ENCODE results near the gene BTBD1. TPM values are rescaled to one million over a fixed set of nuclear protein-coding genes. Genes with fewer than 3 reads are reported as not detected.
A peak's percentile ranks its signal among the peaks of the same experiment; 100 is the strongest.
"Not testable (repeated sequence)": the region's sequence is repeated elsewhere in the genome, so short reads cannot be mapped to it uniquely, and the experiment has no call there.

The BTBD1 gene
- total RNA-seq, 1 donor = 48.2 TPM

DNA sequence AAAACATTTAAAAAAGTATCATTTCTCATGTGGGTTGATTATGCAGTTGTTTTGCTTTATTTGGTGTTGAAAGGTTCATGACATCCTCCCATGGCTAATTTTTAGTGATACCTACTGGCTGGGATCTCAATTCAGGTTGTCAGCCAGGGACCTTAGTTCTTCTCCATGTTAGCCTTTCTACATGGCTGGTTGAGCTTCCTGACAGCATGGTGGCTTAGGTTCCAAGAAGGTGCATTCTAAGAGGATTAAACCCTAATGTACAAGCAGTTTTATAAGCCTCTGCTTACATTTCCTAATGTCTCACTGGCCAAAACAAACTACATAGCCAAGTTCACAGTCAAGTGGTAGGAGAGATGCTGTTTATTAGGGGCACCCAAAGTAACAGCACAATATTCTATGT, 31.0 kb upstream of the BTBD1 start:
- DNase-seq (ENCODE audit: low read depth in 2 of 3, low spot score in 2 of 3) = no peak

- DNase-seq (ENCODE audit: low read depth in 2 of 3, low spot score in 2 of 3) = no peak
Measured at GRCh38 chr15:83094583-83094982, 27.5 kb upstream of the BTBD1 start.

DNA sequence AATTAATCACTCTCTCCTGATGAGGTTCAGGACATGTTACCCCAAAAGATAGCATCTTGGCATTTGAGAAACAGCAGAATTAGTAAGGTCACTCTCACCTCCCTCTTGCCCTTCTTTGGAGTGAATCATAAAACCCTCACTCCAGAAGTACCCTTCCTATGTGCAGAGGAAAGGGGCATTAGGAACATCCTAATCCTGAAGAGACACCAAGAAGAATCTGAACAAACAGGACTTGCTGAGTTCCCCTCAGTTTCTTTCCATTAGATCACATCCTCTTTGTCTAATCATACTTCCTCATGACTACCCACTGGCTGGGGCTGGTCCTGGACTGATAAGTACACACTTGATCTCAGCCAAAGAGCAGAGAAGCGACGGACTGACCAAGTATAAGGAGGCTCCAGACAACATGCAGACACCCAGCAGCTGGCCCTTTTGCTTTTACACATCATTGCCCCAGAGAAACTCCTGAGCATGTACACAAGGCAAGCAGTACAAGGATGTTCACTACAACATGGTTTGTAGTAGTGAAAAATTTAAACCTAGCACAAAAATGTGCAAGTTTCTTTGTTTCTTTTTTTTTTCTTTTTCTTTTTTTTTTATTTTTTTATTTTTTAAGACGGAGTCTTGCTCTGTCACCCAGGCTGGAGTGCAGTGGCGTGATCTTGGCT, 25.4 kb upstream of the BTBD1 start:
- peak in 2 of 3 donors; percentile 88 to 96 for DNase-seq (ENCODE audit: low read depth in 2 of 3, low spot score in 2 of 3)

- DNase-seq (ENCODE audit: low read depth in 2 of 3, low spot score in 2 of 3) = not testable (repeated sequence)
Measured at GRCh38 chr15:83091965-83092308, 24.9 kb upstream of the BTBD1 start.

GRCh38 chr15:83090465-83090864, 23.4 kb upstream of the BTBD1 start:
- DNase-seq (ENCODE audit: low read depth in 2 of 3, low spot score in 2 of 3) = no peak

DNA sequence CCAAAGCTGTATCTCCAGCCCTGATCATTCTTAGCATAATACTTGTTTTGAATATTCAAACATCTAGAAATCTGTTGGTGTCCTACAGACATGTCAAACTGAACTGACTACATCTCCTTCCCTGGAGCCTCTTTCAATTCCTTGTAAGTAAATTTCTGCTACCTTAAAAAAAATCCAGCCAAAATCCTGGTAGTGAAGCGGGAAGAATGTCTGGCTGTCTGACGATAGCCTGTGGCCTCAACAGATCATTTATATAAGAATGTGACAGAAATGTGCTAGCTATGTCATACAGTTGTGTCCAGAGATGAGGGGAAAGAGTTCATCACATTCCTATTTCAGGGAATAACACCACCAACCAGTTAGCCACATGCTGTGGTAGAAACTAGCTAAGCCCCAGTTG, 21.8 kb upstream of the BTBD1 start:
- no peak for DNase-seq (ENCODE audit: low read depth in 2 of 3, low spot score in 2 of 3)

DNA sequence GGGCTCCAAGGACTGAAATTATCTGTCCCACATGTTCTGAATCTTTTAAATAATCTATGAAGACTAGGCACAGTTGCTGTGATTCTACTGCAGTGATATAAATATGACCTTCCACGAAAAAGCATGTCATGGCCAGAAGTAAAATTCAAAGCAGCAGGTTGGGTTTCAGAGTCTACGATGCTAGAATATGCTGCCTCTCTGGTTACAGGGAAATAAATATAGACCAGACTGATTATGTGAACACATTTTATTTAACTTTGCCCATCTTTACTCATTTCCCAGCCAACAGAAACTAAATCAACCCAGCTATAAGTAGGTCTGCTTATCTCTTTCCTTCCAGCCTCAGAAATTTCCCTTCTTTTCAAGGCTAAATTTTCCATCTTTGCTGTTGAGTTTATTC, 20.5 kb upstream of the BTBD1 start:
- DNase-seq (ENCODE audit: low read depth in 2 of 3, low spot score in 2 of 3) = no peak

- peak in 1 of 3 donors; percentile 49 for DNase-seq (ENCODE audit: low read depth in 2 of 3, low spot score in 2 of 3)
Measured at GRCh38 chr15:83085864-83086552, 19.0 kb upstream of the BTBD1 start.

DNA sequence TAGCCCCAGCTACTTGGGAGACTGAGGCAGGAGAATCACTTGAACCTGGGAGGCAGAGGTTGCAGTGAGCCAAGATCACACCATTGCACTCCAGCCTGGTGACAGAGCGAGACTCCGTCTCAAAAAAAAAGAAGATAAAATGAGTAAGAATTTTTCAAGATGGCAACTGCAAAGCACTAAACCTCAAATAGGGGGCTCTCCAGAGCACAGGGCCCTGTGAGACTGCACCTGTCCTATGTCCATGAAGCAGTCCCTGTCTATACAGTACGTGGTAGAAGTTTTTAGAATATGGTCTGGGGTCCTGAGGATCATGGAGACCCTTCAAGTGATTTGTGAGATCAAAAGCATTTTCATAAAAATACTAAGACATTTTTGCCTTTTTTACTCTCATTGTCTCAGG, 18.4 kb upstream of the BTBD1 start:
- not testable (repeated sequence) for DNase-seq (ENCODE audit: low read depth in 2 of 3, low spot score in 2 of 3)

GRCh38 chr15:83082730-83083386, 15.8 kb upstream of the BTBD1 start:
- no peak for DNase-seq (ENCODE audit: low read depth in 2 of 3, low spot score in 2 of 3)

GRCh38 chr15:83081256-83082014, 14.4 kb upstream of the BTBD1 start:
- no peak for DNase-seq (ENCODE audit: low read depth in 2 of 3, low spot score in 2 of 3)

DNA sequence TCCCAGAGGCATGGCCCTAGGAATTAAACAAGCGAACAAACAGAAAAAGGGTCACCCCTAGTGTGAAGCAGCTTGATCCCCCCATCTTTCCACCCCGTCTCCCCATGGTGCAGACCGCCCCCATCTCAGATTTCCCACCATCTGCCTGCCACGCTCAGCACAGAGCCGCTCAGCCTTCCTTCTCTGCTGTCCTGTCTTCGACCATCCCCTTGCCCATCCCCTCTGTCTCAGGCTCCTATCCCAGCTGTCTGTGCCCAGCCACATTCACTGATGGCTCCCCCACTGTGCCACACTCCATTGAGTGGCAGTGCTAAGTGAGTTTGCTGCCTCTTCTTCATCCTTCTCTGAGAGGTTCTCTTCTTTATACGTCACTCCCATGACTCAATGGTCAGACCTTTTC, 11.7 kb upstream of the BTBD1 start:
- no peak for DNase-seq (ENCODE audit: low read depth in 2 of 3, low spot score in 2 of 3)

- no peak for DNase-seq (ENCODE audit: low read depth in 2 of 3, low spot score in 2 of 3)
Measured at GRCh38 chr15:83077491-83078230, 10.6 kb upstream of the BTBD1 start.

DNA sequence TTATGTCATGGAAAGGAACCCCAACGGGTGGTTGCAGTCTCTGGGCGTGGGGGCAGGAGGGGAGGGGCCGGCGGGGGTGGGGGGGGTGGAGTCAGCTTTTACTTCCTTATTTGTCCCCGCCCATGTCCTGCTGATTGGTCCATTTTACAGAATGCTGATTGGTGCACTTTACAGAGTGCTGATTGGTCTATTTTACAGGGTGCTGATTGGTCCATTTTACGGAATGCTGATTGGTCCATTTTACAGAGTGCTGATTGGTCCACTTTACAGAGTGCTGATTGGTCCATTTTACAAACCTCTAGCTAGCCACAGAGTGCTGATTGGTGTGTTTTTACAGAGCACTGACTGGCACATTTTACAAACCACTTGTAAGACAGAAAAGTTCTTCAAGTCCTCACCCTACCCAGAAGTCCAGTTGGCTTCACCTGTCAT, 2.2 kb upstream of the BTBD1 start:
- DNase-seq (ENCODE audit: low read depth in 2 of 3, low spot score in 2 of 3) = peak in 2 of 3 donors; percentile 35 to 67

DNA sequence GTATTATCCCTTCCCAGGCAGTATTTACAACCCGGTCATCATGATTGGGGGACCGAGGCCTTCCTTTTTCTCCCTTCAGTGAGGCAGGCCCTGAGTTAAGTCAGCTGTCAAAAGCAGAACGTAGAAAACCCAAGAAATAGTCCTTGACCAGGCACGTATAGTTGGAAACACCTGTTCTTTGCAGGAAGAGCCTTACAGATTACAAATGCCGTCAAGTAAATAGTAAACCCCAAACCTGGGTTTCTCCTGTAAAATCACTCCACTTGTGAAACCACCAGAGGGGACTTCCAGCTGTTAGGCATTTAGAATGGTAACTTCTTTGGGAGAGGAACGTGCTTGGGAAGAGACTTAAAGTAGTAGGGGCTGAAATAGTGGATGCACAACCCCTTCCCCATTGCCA, 1.0 kb upstream of the BTBD1 start:
- no peak for DNase-seq (ENCODE audit: low read depth in 2 of 3, low spot score in 2 of 3)

- no peak for DNase-seq (ENCODE audit: low read depth in 2 of 3, low spot score in 2 of 3)
Measured at GRCh38 chr15:83067638-83067962, 548 bp upstream of the BTBD1 start.

GRCh38 chr15:83066034-83066733, 868 bp downstream of the BTBD1 start:
- DNase-seq (ENCODE audit: low read depth in 2 of 3, low spot score in 2 of 3) = no peak

DNA sequence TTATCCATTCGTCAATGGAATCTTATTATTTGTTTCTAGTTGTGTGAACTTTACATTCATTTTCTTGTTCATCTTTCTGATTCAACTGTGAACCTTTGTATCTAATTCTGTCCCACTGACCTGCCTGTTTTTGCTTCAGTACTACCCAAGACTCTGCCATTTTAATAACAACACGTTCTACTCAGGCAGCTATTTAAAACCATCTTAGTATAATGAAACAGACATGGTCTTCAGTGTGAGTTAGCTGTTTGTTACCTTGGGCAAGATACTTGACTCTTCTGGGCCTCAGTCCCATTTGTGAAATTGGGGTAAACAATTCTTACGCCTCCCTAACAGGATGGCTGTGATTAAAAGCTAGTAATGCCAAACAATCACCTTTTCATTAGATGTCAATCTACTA, 1.6 kb downstream of the BTBD1 start:
- no peak for DNase-seq (ENCODE audit: low read depth in 2 of 3, low spot score in 2 of 3)

GRCh38 chr15:83064859-83065258, 2.2 kb downstream of the BTBD1 start:
- no peak for DNase-seq (ENCODE audit: low read depth in 2 of 3, low spot score in 2 of 3)

GRCh38 chr15:83063551-83063950, 3.5 kb downstream of the BTBD1 start:
- peak in 2 of 3 donors; percentile 31 to 72 for DNase-seq (ENCODE audit: low read depth in 2 of 3, low spot score in 2 of 3)
